CD4-positive, alpha-beta T cell treated with Interleukin-12 subunit alpha and Interleukin-12 subunit beta, for 1 hour (primary cell): ENCODE results near the gene KCNH1.
"Not testable (repeated sequence)": the region's sequence is repeated elsewhere in the genome, so short reads cannot be mapped to it uniquely, and the experiment has no call there.

Source experiments
- DNase-seq: peaks from one replicate; pipeline ENCODE4 v3.0.0-alpha.2; 2020

The KCNH1 gene

GRCh38 chr1:211092955-211093354 lies 41.0 kb downstream of the KCNH1 start:
- DNase-seq: no peak

- DNase-seq: no peak
Observed at GRCh38 chr1:211091867-211092266, 42.1 kb downstream of the KCNH1 start.

- no peak for DNase-seq
Observed at GRCh38 chr1:211089536-211089935, 44.4 kb downstream of the KCNH1 start.

GRCh38 chr1:211088156-211088555 lies 45.8 kb downstream of the KCNH1 start:
- no peak for DNase-seq

GRCh38 chr1:211082824-211083223 lies 51.1 kb downstream of the KCNH1 start:
- no peak for DNase-seq

- DNase-seq: not testable (repeated sequence)
Observed at GRCh38 chr1:211081447-211081846, 52.5 kb downstream of the KCNH1 start.

GRCh38 chr1:211068976-211069375 lies 65.0 kb downstream of the KCNH1 start:
- no peak for DNase-seq

GRCh38 chr1:211066781-211067384 lies 67.1 kb downstream of the KCNH1 start:
- no peak for DNase-seq

GRCh38 chr1:211041838-211042237 lies 92.1 kb downstream of the KCNH1 start:
- DNase-seq: not testable (repeated sequence)

GRCh38 chr1:211037095-211037494 lies 96.9 kb downstream of the KCNH1 start:
- DNase-seq: no peak

GRCh38 chr1:211036381-211037060 lies 97.4 kb downstream of the KCNH1 start:
- DNase-seq: no peak

GRCh38 chr1:211035821-211036380 lies 98.0 kb downstream of the KCNH1 start:
- no peak for DNase-seq

GRCh38 chr1:211033921-211034525 lies 99.9 kb downstream of the KCNH1 start:
- DNase-seq: no peak

- no peak for DNase-seq
Observed at GRCh38 chr1:211024901-211025300, 109.0 kb downstream of the KCNH1 start.

- no peak for DNase-seq
Observed at GRCh38 chr1:211019266-211019665, 114.7 kb downstream of the KCNH1 start.

- DNase-seq: no peak
Observed at GRCh38 chr1:211018690-211019089, 115.3 kb downstream of the KCNH1 start.

GRCh38 chr1:211017075-211017718 lies 116.8 kb downstream of the KCNH1 start:
- no peak for DNase-seq

GRCh38 chr1:211014275-211014674 lies 119.7 kb downstream of the KCNH1 start:
- no peak for DNase-seq

- DNase-seq: no peak
Observed at GRCh38 chr1:211013346-211014240, 120.4 kb downstream of the KCNH1 start.

GRCh38 chr1:211011128-211011527 lies 122.8 kb downstream of the KCNH1 start:
- not testable (repeated sequence) for DNase-seq

- no peak for DNase-seq
Observed at GRCh38 chr1:211009944-211010343, 124.0 kb downstream of the KCNH1 start.

GRCh38 chr1:211007830-211008229 lies 126.1 kb downstream of the KCNH1 start:
- DNase-seq: no peak
